ENCODE measurements around the gene NUMB. TPM values are rescaled to one million over a fixed set of nuclear protein-coding genes. Genes with fewer than 3 reads are reported as not detected.

Gene NUMB
- total RNA-seq, 4 donors from 2014 or later, result 42.4 to 63.5 (median 51.0) TPM

DNA sequence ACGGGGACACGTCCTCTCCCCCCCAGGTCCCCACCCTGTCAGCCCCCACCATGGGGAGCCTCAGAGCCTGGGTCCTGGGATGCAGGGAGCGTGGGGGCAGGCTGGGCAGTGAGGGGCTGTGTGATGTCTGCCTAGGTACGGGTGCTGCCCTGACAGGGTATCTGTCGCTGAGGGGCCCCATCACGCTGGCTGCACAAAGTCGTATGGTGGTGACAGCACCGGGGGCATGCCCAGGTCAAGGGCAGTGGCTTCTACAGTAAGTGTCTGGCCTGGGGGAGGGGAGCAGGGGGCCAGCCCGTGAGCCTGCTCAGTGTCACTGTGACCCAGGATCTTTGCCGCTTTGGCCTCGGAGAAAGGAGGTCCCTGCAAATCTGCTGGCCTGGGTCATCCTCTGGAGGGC, 197.8 kb downstream of the NUMB start:
- TF ChIP-seq POLR2AphosphoS5 (IDR thresholded peaks at IDR 0.05) (no peak), EP300 (IDR thresholded peaks at IDR 0.05) (no peak), POLR2A (IDR thresholded peaks at IDR 0.05) (no peak)
- TF ChIP-seq, protein P1, sequence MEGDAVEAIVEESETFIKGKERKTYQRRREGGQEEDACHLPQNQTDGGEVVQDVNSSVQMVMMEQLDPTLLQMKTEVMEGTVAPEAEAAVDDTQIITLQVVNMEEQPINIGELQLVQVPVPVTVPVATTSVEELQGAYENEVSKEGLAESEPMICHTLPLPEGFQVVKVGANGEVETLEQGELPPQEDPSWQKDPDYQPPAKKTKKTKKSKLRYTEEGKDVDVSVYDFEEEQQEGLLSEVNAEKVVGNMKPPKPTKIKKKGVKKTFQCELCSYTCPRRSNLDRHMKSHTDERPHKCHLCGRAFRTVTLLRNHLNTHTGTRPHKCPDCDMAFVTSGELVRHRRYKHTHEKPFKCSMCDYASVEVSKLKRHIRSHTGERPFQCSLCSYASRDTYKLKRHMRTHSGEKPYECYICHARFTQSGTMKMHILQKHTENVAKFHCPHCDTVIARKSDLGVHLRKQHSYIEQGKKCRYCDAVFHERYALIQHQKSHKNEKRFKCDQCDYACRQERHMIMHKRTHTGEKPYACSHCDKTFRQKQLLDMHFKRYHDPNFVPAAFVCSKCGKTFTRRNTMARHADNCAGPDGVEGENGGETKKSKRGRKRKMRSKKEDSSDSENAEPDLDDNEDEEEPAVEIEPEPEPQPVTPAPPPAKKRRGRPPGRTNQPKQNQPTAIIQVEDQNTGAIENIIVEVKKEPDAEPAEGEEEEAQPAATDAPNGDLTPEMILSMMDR (IDR thresholded peaks at IDR 0.05), result no peak
- Histone ChIP-seq H3K27me3 (no peaks in the 10 kb centered on the region), H3K27ac (no peak overlapping the region), H3K4me1 (no peaks in the 10 kb centered on the region), H3K9me3 (no peaks in the 10 kb centered on the region), H3K4me3 (no peak overlapping the region), H3K36me3 (peaks cover 0 to 65% of the 10 kb centered on the region in 2 donors)
- WGBS, 2 donors (ENCODE audit: low coverage in 1 of 2), result 100% methylated on average over 1 of the region's 11 CpGs; no CpG with 5 or more reads in 1 of the 2 donors
- no peak for ATAC-seq

DNA sequence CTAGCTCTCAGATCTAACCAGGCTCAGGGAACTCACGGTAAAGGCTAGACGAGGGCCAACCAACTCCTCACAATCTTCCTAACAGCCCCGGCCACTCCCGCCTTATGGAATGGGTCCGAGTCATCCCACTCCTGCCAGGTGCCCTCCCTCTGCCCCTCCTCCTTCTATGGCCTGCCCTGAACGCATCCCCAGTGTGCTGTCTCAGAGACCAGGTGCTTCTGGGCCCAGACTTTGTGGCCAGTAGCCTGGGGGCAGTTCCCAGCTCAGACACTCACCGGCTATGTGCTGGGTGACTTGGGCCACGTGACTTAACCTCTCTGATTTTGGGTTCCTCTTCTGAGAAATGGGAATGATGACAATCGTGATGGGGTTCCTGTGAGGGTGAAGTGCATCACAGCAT, 198.5 kb downstream of the NUMB start:
- H3K9me3 ChIP-seq, result no peaks in the 10 kb centered on the region
- no peak for ATAC-seq
- no peaks in the 10 kb centered on the region for H3K27me3 ChIP-seq
- H3K4me1 ChIP-seq, result no peaks in the 10 kb centered on the region
- WGBS, 2 donors (ENCODE audit: low coverage in 1 of 2), result 80 to 83% methylated on average over 1 to 6 of the region's 9 CpGs
- H3K27ac ChIP-seq, result no peak overlapping the region
- TF ChIP-seq POLR2A (IDR thresholded peaks at IDR 0.05) (no peak), EP300 (IDR thresholded peaks at IDR 0.05) (no peak), POLR2AphosphoS5 (IDR thresholded peaks at IDR 0.05) (no peak)
- TF ChIP-seq, protein P1 (IDR thresholded peaks at IDR 0.05), result no peak
- H3K36me3 ChIP-seq, result peaks cover 0 to 65% of the 10 kb centered on the region in 2 donors
- H3K4me3 ChIP-seq, result no peak overlapping the region

DNA sequence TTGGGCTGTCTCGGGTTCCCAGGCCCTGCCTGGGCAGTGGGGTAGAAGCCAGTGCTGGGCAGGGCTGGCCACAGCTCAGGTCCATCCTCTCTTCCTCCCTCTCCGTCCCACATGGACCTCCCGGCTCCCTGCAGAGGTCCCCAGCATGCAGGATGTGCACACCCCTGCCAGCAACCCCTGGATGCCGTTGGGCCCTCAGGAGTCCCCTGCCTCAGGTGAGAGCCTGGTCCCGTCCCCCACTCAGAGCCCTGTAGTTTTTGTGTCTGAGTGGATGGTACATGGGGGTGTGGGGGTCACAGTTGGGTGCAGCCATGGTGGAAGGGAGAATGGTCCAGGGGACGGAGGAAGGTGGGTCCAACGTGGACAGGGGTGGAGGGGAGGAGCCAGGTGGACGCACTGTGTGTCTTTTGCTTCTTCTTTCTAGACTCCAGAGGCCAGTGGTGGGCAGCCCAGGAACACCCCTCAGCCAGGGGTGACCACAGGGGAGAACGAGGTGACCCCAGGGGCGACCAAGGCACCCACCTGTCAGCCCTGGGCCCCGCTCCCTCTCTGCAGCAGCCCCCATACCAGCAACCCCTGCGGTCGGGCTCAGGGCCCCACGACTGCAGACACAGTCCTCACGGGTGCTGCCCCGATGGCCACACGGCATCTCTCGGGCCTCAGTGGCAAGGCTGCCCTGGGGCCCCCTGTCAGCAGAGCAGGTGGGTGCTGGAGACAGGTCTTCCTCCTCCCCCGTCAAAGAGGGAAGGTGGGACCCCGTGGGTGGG, 199.3 kb downstream of the NUMB start:
- WGBS, 2 donors (ENCODE audit: low coverage in 1 of 2), result 80% methylated on average over 2 to 5 of the region's 20 CpGs
- Histone ChIP-seq H3K4me1 (no peaks in the 10 kb centered on the region), H3K9me3 (no peaks in the 10 kb centered on the region), H3K4me3 (no peak overlapping the region), H3K27ac (no peak overlapping the region), H3K36me3 (peaks cover 0 to 65% of the 10 kb centered on the region in 2 donors), H3K27me3 (no peaks in the 10 kb centered on the region)
- ATAC-seq, result no peak
- TF ChIP-seq POLR2A (IDR thresholded peaks at IDR 0.05), result no peak
- TF ChIP-seq EP300 (IDR thresholded peaks at IDR 0.05), result no peak
- TF ChIP-seq POLR2AphosphoS5 (IDR thresholded peaks at IDR 0.05), result no peak
- TF ChIP-seq, protein P1 (IDR thresholded peaks at IDR 0.05), result no peak

DNA sequence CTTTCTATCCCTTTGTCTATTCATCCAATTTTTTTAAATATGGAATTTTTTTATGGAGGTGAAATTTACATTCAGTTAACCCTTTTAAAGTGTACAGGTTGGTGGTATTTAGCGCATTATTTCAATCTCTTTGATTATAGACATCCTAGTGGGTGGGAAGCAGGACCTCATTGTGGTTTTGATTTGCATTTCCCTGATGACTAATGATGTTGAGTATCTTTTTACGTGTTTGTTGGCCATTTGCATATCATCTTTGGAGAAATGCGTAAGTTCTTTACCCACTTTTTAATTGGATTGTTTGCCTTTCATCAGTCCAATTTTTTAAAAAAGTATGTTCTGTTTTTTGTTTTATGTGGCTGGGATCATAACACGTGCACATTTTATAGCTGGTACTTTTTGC, 200.3 kb downstream of the NUMB start:
- no peaks in the 10 kb centered on the region for H3K4me1 ChIP-seq
- peaks cover 0 to 64% of the 10 kb centered on the region in 2 donors for H3K36me3 ChIP-seq
- no peaks in the 10 kb centered on the region for H3K27me3 ChIP-seq
- WGBS, 2 donors (ENCODE audit: low coverage in 1 of 2), result 77 to 95% methylated on average over 4 of the region's 4 CpGs
- H3K9me3 ChIP-seq, result no peaks in the 10 kb centered on the region
- no peak for TF ChIP-seq POLR2AphosphoS5 (IDR thresholded peaks at IDR 0.05)
- no peak for TF ChIP-seq POLR2A (IDR thresholded peaks at IDR 0.05)
- TF ChIP-seq, protein P1 (IDR thresholded peaks at IDR 0.05), result no peak
- no peak for TF ChIP-seq EP300 (IDR thresholded peaks at IDR 0.05)
- ATAC-seq, result no peak
- H3K4me3 ChIP-seq, result no peak overlapping the region
- H3K27ac ChIP-seq, result no peak overlapping the region

DNA sequence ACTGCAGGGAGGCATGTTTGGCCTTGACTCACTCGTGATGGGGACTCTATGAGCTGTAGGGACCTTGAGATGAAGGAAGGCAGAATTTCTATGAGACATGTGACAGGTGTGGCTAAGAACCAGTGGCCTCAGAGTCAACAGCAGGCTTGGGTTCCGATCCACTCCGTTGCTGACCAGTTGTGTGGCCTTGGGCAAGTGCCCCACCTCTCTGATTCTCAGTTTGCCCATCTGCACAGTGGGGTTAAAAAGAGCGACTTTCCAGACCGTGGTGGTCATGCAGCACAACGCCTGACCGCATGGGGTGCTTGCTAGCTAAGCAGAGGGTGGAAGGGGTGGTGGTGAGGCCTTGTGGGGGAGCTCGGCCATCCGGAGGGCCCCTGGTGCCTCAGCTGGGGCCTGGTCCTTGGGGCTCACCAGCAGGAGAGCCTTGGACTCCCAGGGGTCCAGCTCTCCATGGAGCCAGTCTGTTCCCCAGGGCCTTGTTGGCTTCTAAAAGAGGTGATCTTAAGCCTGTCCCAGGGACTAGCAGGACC, 202.6 kb downstream of the NUMB start:
- TF ChIP-seq, protein P1 (IDR thresholded peaks at IDR 0.05), result no peak
- no peak for TF ChIP-seq EP300 (IDR thresholded peaks at IDR 0.05)
- TF ChIP-seq POLR2AphosphoS5 (IDR thresholded peaks at IDR 0.05), result no peak
- TF ChIP-seq POLR2A (IDR thresholded peaks at IDR 0.05), result no peak
- Histone ChIP-seq H3K4me1 (no peaks in the 10 kb centered on the region), H3K27me3 (no peaks in the 10 kb centered on the region), H3K9me3 (no peaks in the 10 kb centered on the region), H3K36me3 (peaks cover 0 to 67% of the 10 kb centered on the region in 2 donors), H3K4me3 (no peak overlapping the region), H3K27ac (no peak overlapping the region)
- 77 to 96% methylated on average over 5 of the region's 9 CpGs for WGBS, 2 donors (ENCODE audit: low coverage in 1 of 2)
- ATAC-seq, result no peak
